HG03575 (cell line): ENCODE data around the gene MAPK8IP1.

ENCODE experiments used
- ATAC-seq: cut with Tn5 transposase; IDR thresholded peaks from one replicate; pipeline ENCODE4 v1.9.1; 2021; ENCODE audit not compliant: unreplicated experiment, insufficient number of reproducible peaks, low FRiP score; ENCODE audit errors: extremely low read depth

MAPK8IP1 gene

DNA sequence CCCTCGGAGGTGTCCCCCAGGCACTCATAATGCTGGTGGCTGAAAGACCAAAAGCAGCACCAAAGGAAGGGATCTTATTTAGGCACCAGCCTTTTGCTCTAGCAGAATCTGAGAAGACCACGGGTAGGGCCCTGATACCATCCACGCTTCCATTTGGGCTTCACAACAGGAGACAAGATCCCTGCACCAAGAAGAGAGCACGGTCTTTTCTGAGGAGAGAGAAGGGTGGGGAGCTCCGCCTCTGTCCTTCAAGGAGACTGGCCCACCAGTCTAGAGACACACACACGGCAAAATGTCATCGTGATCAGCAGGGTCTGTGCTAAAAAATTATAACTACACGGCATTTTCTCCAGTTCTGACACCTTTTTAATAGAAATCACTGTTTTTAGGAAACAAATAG is 46.8 kb downstream of the MAPK8IP1 start:
- ATAC-seq = no peak

DNA sequence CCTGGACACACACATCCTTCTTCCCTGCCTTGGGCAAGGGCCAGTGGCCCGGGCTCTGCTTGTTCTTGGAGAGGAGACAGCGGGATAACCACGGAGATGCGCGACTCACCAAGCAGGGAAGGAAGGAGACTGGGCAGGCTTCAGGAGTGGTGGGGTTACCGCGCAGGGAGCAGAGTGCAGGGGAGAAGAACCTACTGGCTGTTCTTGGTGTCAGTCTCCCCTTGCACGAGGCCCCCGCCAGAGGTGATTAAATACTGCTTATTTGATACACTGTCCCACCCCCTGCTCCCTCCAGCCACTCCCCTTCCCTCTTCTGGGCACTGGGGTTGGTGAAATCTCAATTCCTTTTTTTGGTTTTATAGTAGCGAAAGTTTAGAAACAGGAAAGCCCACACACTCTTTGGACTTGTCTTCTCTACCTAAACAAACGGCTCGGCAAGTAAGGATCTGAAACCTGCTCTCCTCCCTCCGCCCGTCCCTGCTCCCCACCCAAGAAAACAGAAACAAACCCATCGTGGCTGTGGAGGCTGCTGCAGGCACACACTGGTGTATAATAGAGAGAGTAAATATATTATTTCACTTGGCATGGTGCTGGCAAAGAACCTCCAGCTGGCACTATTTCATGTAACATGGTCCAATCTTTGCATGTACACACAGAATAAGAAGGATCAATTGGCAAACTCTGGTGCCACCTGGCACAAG is 47.8 kb downstream of the MAPK8IP1 start:
- ATAC-seq = no peak

DNA sequence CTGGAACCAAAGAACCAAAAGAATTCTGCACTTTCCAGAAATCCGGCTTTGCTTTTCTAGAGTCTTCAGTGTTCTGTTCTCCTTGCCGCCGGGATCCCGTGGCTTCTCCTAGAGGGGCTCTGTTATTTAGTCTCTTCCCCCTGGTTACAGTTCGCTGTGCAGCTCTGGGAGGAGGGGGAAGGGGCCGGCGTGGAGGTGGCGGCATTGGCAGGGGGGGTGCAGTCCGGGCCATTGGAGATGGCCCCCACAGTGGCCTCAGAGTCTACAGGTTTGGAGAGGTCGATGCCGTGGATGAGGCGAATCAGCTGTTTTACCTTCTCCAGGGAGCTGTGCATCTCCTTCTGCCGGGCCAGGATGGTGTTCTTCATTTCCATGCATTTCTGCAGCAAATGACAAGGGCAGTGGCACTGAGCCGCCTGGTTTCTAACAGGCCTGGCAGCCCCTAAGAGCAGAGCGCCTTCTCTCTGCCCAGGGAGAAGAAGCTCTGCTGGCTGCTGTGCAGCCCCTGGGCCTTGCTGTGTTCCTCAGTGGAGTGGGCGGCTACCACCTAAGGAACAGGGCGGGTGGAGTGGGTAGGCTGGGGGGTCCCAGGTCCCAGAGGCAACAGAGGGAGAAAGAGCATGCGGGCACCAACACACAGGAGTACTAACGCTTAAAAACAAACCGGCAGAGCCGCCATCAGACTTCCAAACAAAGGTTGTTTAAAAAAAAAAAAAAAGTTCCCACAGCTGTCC is 48.6 kb downstream of the MAPK8IP1 start:
- ATAC-seq = no peak

DNA sequence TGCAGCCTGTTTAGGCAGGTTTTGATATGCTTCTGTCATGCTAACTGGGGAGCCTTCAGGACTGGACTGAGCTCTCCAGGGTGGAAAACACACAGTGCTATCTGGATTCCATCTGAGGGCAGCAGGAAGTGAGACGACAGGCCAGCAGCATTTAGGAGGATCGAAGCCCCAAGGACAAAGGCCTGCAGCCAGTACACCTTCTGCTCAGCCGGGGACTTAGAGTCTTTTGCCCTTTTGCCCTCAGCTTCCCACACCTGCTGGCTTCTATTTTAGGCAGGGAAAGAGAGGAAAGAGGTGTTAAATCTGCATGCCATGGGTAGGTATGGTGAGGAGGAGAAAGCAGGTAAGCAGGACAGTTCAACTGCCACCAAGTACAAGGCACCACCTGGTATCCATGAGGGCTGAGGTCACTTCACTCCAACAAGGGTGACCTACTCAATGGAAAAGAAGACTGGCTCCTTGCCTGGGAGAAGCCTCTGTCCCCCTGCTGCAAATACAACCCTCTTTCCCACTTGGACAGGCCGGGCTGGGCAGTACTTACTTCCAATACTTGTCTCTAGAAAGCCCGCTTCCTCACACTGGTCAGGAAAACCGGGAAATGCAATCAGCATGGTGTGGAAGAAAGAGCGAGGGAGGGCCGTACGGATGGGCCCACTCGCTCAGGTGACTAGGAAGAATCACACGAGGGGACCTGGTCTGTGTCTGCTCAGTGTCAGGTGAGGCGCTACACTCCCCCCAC is 49.3 kb downstream of the MAPK8IP1 start:
- ATAC-seq = no peak

DNA sequence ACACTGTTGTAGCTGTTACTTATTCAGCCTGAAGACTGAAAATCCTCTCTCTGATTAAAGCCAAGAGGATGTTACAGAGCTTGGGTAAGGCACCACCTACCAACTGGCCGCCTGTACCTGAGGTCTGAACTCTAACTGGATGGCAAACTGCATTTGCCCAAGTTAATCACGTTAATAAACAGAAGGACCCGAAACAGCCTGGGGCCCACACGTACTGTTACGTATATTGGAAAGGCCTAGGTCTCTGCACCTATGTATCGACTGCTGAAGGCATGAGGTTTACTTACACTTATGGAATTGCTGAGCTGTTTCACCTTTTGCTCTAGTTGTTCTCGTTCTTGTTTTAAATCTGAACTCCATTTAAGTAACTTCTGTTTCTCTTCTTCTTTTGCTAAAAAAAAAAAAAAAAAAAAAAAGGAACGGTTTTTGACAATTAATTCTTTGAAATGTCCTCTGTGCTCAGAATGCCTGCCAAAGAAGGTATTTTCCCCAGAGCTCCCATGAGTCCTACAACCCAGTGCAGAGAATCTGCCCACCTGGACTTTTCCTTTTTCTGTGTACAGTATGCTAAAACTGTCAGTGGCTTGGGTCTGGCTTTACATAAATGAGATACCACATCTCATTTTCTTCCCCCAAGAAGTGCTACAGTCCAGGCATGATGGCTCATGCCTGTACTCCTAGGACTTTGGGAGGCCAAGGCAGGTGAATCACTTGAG is 50.1 kb downstream of the MAPK8IP1 start:
- ATAC-seq = no peak

DNA sequence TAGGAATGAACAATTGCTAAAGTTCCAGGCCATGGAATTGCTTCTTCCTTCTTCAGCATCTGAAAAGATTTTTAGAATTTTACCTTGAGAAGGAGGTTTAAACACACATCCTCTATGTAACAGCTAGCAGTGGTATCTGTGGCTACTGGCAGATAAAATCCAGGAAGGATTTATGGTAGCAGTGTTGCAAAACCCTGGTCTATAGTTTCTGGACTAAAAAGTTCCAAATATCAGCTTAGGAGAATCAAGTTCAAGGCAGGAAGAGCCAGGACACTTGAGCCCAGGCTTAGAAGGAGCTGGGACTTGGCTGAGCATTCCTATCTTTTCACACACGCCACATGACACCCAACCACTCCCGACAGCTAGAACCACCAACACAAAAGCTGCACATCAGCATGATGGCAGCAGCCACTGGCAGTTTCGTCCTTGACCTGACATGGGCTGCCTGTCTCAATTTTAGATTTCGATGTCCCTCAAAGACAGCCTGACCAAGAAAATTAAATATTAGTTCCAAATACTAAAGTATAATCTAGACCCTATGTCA is 51.1 kb downstream of the MAPK8IP1 start:
- ATAC-seq = no peak

DNA sequence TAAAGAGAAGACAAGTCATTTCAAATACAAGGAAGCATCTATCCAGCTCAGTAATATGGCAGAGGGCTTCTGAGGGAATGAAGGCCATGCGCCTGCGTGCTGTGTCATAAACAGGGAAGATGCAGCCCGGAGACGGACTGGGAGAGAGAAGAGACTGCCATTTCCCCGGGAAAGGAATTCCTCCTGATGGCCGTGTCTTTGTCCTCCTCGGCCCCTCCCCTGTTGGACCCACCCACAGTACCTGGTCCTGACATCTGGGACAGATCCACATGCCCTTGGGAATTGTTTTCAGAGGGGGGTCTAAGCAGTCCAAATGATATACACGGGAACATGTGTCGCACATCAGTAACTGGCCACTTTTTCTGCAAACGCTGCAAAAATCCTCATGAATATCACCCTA is 52.5 kb downstream of the MAPK8IP1 start:
- ATAC-seq = no peak

DNA sequence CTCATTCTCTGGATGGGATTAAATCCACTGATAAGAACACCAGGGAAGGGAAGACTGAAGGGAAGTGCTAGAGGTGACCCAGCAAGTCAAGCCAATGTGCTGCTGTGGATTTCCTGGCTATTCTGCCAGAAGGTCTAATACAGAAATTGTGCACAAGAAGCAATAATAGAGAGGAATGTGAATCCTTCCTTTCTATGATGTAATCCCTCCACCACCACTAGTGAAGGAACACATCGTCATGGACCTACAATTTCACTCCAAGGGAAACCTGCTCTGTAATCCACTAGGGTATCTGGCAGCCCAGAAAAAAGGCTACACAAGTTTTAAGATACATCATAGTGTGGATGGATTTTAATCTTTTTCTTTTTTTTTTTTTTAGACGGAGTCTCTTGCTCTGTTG is 54.4 kb downstream of the MAPK8IP1 start:
- ATAC-seq = no peak

DNA sequence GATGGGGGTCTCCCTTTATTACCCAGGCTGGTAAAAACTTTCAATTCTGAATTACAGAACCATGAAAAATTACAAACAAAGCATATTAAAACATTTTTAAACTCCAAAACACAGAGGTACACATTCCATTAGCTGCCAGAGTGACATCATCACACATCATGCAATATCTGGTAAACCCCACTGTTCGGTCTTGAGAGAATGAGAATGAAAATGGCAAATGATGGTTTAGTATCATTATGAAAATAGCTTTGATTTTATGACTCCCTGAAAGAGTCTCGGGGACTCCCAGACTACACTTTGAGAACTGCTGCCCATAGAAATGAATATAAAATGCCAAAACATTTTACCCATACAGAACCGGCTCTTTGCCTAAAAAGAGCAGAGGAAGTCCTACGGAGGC is 55.8 kb downstream of the MAPK8IP1 start:
- ATAC-seq = no peak

DNA sequence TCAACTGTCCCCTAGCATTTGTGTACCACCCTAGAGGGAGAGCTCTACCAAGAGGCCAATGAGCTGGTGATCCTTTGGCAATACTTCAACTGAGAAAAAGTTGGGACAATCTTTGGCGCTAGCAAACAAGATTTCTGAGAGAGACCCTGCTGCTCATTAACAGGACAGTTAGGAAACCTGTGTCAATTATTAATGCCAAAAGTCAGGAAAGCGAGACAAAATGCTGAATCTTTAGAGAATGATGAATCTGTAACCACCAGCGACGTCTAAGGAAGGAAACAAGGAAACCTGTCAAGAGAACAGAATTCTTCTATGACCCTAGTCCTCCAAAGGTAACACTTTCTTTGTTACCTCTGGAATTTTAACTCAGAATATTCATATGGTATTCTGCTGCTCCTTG is 56.9 kb downstream of the MAPK8IP1 start:
- no peak for ATAC-seq

DNA sequence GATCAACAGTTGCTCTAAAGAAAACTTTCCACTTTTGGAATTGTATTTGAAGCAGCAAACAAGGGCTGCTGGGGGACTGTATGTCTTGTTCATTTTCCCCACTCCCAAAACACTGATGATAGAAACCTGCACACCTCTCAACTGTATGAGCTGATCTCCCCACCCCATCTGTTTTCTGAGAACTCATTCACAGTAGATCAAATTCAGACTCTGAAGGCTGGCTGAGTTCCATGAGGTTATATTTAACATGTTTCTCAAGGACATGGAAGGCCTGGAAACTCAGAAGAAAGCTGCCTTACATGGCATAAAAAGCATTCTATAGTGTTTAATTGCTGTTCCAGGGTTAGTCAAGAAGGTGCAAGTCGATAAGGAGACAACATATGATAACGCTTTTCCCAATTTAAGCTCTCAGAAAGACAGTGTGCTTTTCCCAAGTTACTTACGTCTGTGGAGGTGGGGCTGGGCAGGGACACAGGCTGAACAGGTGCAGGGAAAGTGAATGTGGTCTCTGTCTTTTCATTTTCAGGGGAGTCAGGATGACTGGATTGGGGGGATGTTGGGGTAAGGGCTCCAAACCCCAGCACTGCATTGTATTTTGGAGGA is 60.0 kb downstream of the MAPK8IP1 start:
- no peak for ATAC-seq

DNA sequence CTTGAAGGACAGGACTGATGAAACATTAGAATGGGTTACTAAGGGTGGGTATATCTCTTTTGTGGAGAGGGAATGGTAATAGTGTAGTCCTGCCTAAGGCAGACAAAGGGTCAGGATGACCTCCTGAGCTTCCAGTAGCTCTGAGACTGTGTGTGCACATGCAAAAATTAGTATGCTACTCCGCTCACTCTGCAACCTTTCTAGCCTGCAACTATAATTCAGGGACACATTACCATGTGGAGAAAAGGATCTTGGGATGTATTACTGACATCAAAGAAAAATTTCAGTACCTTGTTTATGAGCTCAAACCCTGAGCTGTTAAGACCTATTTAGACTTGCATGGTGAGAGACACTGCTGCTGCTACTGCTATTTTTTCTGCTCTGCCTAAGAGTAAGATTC is 62.4 kb downstream of the MAPK8IP1 start:
- no peak for ATAC-seq

DNA sequence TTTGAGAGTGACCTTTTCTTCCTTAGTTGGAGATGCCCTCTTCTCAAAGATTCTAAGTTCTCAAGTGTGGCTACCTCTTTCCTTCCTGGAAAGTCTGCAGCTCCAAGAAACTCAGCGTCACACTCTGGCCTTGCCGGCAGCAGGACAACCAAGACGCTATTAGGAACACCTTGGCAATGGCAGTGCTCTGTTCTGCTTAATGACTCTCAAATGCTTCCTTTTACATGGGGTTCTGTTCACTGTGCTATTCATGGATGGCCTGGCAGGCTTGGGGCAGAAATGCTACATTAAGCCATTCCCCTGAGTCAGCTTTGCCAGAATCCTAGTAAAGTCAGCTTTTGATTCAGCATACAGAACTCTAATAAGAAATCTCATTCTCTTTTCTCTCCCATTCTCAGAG is 62.9 kb downstream of the MAPK8IP1 start:
- no peak for ATAC-seq

DNA sequence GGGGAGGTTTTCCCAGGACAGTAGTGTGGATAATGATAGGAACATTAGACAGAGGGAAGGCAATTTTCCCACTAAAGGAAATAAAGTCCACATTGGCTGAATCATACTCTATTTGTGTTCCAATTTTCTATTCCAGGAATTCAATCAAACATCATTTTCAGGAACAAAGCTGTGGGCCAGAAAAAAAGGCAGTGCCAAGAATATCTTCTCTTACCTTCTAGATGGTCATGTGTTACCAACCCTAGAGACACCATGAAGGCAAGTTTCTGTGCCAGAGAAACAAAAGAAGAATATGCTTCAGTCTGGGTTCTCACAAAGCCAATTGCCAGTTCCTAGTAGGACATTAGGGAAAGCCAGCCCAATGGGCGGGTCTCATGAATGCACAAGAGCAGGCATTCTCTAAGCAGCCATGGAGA is 64.5 kb downstream of the MAPK8IP1 start:
- no peak for ATAC-seq
